ENCODE results near the gene TASP1. TPM values are rescaled to one million over a fixed set of nuclear protein-coding genes. Genes with fewer than 3 reads are reported as not detected.

The TASP1 gene
- total and polyA plus RNA-seq, 2 donors from 2014 or later: 6.0 to 22.7 TPM

DNA sequence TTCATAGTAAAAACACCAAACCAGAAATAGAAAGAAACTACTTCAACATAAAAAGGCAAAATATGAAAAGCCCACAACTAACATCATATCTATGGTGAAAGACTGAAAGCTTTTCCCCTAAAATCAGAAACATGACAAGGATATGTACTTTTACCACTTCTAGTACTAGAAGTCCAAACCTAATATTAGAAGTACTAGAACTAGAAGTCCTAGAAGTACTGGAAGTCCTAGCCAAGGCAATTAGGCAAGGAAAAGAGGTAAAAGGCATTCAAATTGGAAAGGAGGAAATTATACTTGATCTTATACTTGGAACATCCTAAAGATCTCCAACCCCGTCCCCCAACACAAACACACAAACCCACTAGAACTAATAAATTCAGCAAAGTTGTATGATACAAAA lies 74.9 kb downstream of the TASP1 start:
- Histone ChIP-seq H3K27me3 (ENCODE audit: control insufficient read depth, insufficient read depth, low read length) (no peaks in the 10 kb centered on the region), H3K27ac (ENCODE audit: low read depth in 2 of 2, low read length in 2 of 2) (no peak overlapping the region), H3K36me3 (ENCODE audit: control insufficient read depth in 2 of 3, insufficient read depth in 3 of 3, low read length in 3 of 3) (peaks cover 0 to 3% (median 2%) of the 10 kb centered on the region in 3 donors), H3K4me3 (ENCODE audit: low read length in 3 of 3) (no peak overlapping the region), H3K4me1 (ENCODE audit: control insufficient read depth in 2 of 3, insufficient read depth in 2 of 3, low read depth in 1 of 3, low read length in 3 of 3) (no peaks in the 10 kb centered on the region), H3K9ac (ENCODE audit: low read length in 3 of 3) (no peak overlapping the region), H3K9me3 (ENCODE audit: control insufficient read depth in 2 of 3, insufficient read depth in 1 of 3, low read length in 3 of 3) (no peaks in the 10 kb centered on the region)
- DNase-seq (no peak), FAIRE-seq (no peak)
- TF ChIP-seq CTCF (IDR thresholded peaks at IDR 0.05; ENCODE audit: borderline replicate concordance, extremely low read depth, insufficient read depth): no peak
- intact Hi-C loops (cut with DNase I): no loop called here

GRCh38 chr20:13554706-13555105 lies 84.0 kb downstream of the TASP1 start:
- peaks cover 0 to 3% (median 2%) of the 10 kb centered on the region in 3 donors for H3K36me3 ChIP-seq (ENCODE audit: control insufficient read depth in 2 of 3, insufficient read depth in 3 of 3, low read length in 3 of 3)
- no peaks in the 10 kb centered on the region for H3K9me3 ChIP-seq (ENCODE audit: control insufficient read depth in 2 of 3, insufficient read depth in 1 of 3, low read length in 3 of 3)
- no peak overlapping the region for H3K4me3 ChIP-seq (ENCODE audit: low read length in 3 of 3)
- FAIRE-seq (no peak), DNase-seq (no peak)
- no peaks in the 10 kb centered on the region for H3K27me3 ChIP-seq (ENCODE audit: control insufficient read depth, insufficient read depth, low read length)
- no peaks in the 10 kb centered on the region for H3K4me1 ChIP-seq (ENCODE audit: control insufficient read depth in 2 of 3, insufficient read depth in 2 of 3, low read depth in 1 of 3, low read length in 3 of 3)
- H3K9ac ChIP-seq (ENCODE audit: low read length in 3 of 3): no peak overlapping the region
- no peak overlapping the region for H3K27ac ChIP-seq (ENCODE audit: low read depth in 2 of 2, low read length in 2 of 2)
- no peak for TF ChIP-seq CTCF (IDR thresholded peaks at IDR 0.05; ENCODE audit: borderline replicate concordance, extremely low read depth, insufficient read depth)
- intact Hi-C loops (cut with DNase I): no loop called here

DNA sequence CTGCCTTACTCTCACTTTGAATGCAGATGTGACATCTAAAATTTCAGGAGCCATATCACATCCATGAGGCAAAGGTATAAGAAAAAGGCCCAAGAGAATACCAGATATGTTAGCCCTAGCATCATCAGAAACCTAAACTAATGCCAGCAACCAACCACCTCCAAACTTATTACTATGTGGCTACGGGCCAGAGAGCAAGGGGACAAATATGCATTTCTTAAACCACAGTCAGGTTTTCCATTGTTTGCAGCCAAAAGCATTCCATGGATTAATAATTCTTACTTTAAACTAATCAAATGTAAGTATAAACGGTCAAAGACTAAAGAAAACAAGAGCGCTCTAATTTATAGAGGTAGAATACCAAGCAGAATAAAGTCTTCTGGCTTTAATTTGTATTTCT lies 84.7 kb downstream of the TASP1 start:
- Histone ChIP-seq H3K9ac (ENCODE audit: low read length in 3 of 3) (no peak overlapping the region), H3K9me3 (ENCODE audit: control insufficient read depth in 2 of 3, insufficient read depth in 1 of 3, low read length in 3 of 3) (no peaks in the 10 kb centered on the region), H3K4me1 (ENCODE audit: control insufficient read depth in 2 of 3, insufficient read depth in 2 of 3, low read depth in 1 of 3, low read length in 3 of 3) (no peaks in the 10 kb centered on the region), H3K4me3 (ENCODE audit: low read length in 3 of 3) (no peak overlapping the region), H3K27ac (ENCODE audit: low read depth in 2 of 2, low read length in 2 of 2) (no peak overlapping the region), H3K36me3 (ENCODE audit: control insufficient read depth in 2 of 3, insufficient read depth in 3 of 3, low read length in 3 of 3) (peaks cover 0 to 3% (median 2%) of the 10 kb centered on the region in 3 donors), H3K27me3 (ENCODE audit: control insufficient read depth, insufficient read depth, low read length) (no peaks in the 10 kb centered on the region)
- no peak for FAIRE-seq
- no peak for DNase-seq
- no peak for TF ChIP-seq CTCF (IDR thresholded peaks at IDR 0.05; ENCODE audit: borderline replicate concordance, extremely low read depth, insufficient read depth)
- intact Hi-C loops (cut with DNase I): no loop called here

DNA sequence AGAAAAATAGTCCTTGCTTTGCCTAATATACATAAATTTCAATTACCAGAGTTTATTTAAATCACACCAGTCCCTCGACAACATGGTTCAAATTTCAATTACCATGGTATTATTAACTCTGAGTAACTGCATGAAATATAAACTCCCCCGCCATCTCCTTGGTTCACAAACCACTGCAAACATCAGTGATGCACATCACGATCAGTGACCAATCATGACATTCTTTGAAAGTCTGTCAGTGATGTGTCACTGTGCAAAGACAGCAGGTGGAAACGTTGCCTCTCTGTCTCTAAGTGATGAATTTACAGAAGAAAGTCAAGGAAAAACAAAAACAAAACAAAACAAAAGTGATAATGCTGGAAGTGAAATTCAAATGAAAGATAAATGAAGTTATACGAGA lies 86.7 kb downstream of the TASP1 start:
- Histone ChIP-seq H3K9me3 (ENCODE audit: control insufficient read depth in 2 of 3, insufficient read depth in 1 of 3, low read length in 3 of 3) (no peaks in the 10 kb centered on the region), H3K27ac (ENCODE audit: low read depth in 2 of 2, low read length in 2 of 2) (no peak overlapping the region), H3K36me3 (ENCODE audit: control insufficient read depth in 2 of 3, insufficient read depth in 3 of 3, low read length in 3 of 3) (peaks cover 0 to 2% (median 0%) of the 10 kb centered on the region in 3 donors), H3K4me3 (ENCODE audit: low read length in 3 of 3) (no peak overlapping the region), H3K9ac (ENCODE audit: low read length in 3 of 3) (no peak overlapping the region), H3K27me3 (ENCODE audit: control insufficient read depth, insufficient read depth, low read length) (no peaks in the 10 kb centered on the region), H3K4me1 (ENCODE audit: control insufficient read depth in 2 of 3, insufficient read depth in 2 of 3, low read depth in 1 of 3, low read length in 3 of 3) (no peaks in the 10 kb centered on the region)
- FAIRE-seq: no peak
- intact Hi-C loops (cut with DNase I): no loop called here
- DNase-seq: peak in 2 of 5 donors; percentile 38 to 49
- TF ChIP-seq CTCF (IDR thresholded peaks at IDR 0.05; ENCODE audit: borderline replicate concordance, extremely low read depth, insufficient read depth): no peak

Data from kidney (tissue), 14 donors.